Transverse colon (tissue), 3 donors: ENCODE data around the gene TMEM72.

Source experiments
- POLR2A ChIP-seq: fragments of 450-650 bp; IDR thresholded peaks from one replicate; pipeline ENCODE4 v1.6.1; 2016; ENCODE audit warnings: antibody characterized with exemption, mild to moderate bottlenecking, moderate library complexity
- TF ChIP-seq, protein P1 (sequence below), 5 experiments: fragments of 200-600 bp in 3 of 5; fragments of 450-650 bp in 2 of 5; sonication (generic) in 3 of 5; IDR thresholded peaks; 1 replicate in 2 of 5; 2 replicates in 3 of 5; pipeline ENCODE4 v1.5.1; 2016 to 2017; ENCODE audit warnings: antibody characterized with exemption in 5 of 5, inconsistent platforms in 3 of 5, mild to moderate bottlenecking in 2 of 5, moderate library complexity in 1 of 5

DNA sequence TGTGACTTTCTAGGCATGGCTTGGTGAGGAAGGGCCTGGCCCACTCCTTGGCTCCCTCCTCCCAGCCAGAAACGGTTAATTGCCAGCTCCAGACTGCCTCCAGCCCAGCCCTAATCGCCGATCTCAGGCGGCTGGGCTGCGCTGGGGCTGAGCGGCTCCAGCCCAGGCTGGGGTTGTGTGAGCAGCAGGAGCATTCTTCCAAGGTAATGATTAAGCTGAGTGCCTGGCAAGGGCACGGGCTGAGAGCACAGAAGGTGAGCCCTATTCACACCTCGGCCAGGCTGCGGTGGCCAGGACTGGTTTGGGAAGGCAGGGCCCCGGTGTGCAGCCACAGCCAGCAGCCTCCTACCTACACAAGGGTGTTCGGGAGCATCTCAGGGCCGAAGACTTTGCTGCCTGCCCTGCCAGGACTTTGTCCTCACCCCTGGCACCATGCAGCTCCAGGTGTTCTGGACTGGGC is at the start of gene TMEM72:
- peak; percentile 31 for TF ChIP-seq POLR2A
- TF ChIP-seq, protein P1, sequence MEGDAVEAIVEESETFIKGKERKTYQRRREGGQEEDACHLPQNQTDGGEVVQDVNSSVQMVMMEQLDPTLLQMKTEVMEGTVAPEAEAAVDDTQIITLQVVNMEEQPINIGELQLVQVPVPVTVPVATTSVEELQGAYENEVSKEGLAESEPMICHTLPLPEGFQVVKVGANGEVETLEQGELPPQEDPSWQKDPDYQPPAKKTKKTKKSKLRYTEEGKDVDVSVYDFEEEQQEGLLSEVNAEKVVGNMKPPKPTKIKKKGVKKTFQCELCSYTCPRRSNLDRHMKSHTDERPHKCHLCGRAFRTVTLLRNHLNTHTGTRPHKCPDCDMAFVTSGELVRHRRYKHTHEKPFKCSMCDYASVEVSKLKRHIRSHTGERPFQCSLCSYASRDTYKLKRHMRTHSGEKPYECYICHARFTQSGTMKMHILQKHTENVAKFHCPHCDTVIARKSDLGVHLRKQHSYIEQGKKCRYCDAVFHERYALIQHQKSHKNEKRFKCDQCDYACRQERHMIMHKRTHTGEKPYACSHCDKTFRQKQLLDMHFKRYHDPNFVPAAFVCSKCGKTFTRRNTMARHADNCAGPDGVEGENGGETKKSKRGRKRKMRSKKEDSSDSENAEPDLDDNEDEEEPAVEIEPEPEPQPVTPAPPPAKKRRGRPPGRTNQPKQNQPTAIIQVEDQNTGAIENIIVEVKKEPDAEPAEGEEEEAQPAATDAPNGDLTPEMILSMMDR (IDR thresholded peaks at IDR 0.05): no peak
